K562 (cell line): Measurements from ENCODE around the gene IGLL1. TPM values are rescaled to one million over a fixed set of nuclear protein-coding genes. Genes with fewer than 3 reads are reported as not detected.

ENCODE experiments used
- CHCHD3 ChIP-seq: fragments of 250-450 bp; sonication (Bioruptor Pico); IDR thresholded peaks from 2 replicates; pipeline ENCODE4 v2.1.2; 2022; ENCODE audit warnings: mild to moderate bottlenecking
- NR2C1 ChIP-seq, 2 experiments: fragments of 450-650 bp; IDR thresholded peaks; 2 replicates each; pipeline ENCODE4 v1.6.1; 2017; ENCODE audit warnings: mild to moderate bottlenecking in 2 of 2, antibody characterized with exemption in 1 of 2, inconsistent platforms in 1 of 2, missing compliant biosample characterization in 1 of 2, missing genetic modification characterization in 1 of 2
- ZBTB40 ChIP-seq, 2 experiments: fragments of 450-650 bp in 1 of 2; sonication (generic) in 1 of 2; formaldehyde crosslinking in 1 of 2; IDR thresholded peaks; 2 replicates each; pipeline versions ENCODE4 v1.7.1 to v1.9.0; 2016 to 2022; ENCODE audit warnings: inconsistent platforms in 1 of 2, mild to moderate bottlenecking in 1 of 2, missing genetic modification reagents in 1 of 2
- ZNF354B ChIP-seq: fragments of 250-450 bp; sonication (Bioruptor Pico); IDR thresholded peaks from 2 replicates; pipeline ENCODE4 v1.4.0; 2020
- ZNF407 ChIP-seq: fragments of 450-650 bp; IDR thresholded peaks from 2 replicates; pipeline ENCODE4 v1.6.1; 2016; ENCODE audit warnings: low read depth
- ZNF639 ChIP-seq, 2 experiments: fragments of 200-800 bp in 1 of 2; sonication (Bioruptor generic) in 1 of 2; sonication (generic) in 1 of 2; formaldehyde crosslinking in 1 of 2; IDR thresholded peaks in 1 of 2; conservative IDR thresholded peaks in 1 of 2; 2 replicates each; pipeline versions ENCODE4 v1.5.0 to v1.6.1; 2016 to 2020; ENCODE audit warnings: missing compliant biosample characterization in 1 of 2, missing genetic modification characterization in 1 of 2, missing genetic modification reagents in 1 of 2
- polyA plus RNA-seq, 8 experiments: library from polyadenylated mRNA; depleted of rRNA in 4 of 8; stranded (reverse) in 5 of 8; unstranded in 3 of 8; fragments of >200 nt; fragmentation: Nextera tagmentation in 2 of 8; fragmentation: Illumina TruSeq in 1 of 8; extraction: Ambion mirVana in 2 of 8; extraction: Trizol in 1 of 8; gene quantifications; 2 replicates each; pipeline versions ENCODE4 v1.2.1 to v1.2.3, GENCODE V29; 2011 to 2014; ENCODE audit warnings: inconsistent platforms in 1 of 8, missing spikeins in 1 of 8
- total RNA-seq, 7 experiments: library from RNA; depleted of rRNA in 6 of 7; stranded (reverse); fragments of >200 nt in 6 of 7; fragmentation: Illumina TruSeq in 2 of 7; extraction: Trizol in 2 of 7; gene quantifications; 2 replicates each; pipeline versions ENCODE4 v1.2.1 to v1.2.3, GENCODE V29; 2011 to 2021; ENCODE audit warnings: low replicate concordance in 1 of 7

Gene IGLL1
- total and polyA plus RNA-seq, 9 of the 15 experiments (the other 6 are each of a cell fraction or from before 2014, with no cell fraction given), result 0.10 to 0.32 (median 0.20) TPM; not detected in 6

GRCh38 chr22:23552573-23552972 is 27.5 kb downstream of the IGLL1 start (continued):
- TF ChIP-seq ZBTB40 (IDR thresholded peaks at IDR 0.05), result no peak
- no peak for TF ChIP-seq ZBTB40 (CRISPR knock-in tag; IDR thresholded peaks at IDR 0.05)
- TF ChIP-seq NR2C1 (IDR thresholded peaks at IDR 0.05), result no peak
- TF ChIP-seq NR2C1 (tag; IDR thresholded peaks at IDR 0.05), result no peak
- no peak for TF ChIP-seq CHCHD3 (CRISPR knock-in tag)
- TF ChIP-seq ZNF407, result no peak
- no peak for TF ChIP-seq ZNF639 (CRISPR knock-in tag; conservative IDR thresholded peaks at IDR 0.05 in 1 of 2, IDR thresholded peaks at IDR 0.05 in 1 of 2)
- no peak for TF ChIP-seq ZNF354B
